ENCODE data around the gene RAB6B.
A peak's percentile ranks its signal among the peaks of the same experiment; 100 is the strongest.

Gene RAB6B

GRCh38 chr3:133855772-133856171, 39.9 kb downstream of the RAB6B start:
- DNase-seq = peak; percentile 30

GRCh38 chr3:133855002-133855370, 40.7 kb downstream of the RAB6B start:
- DNase-seq = no peak

- DNase-seq = no peak
Observed at GRCh38 chr3:133854264-133855001, 41.2 kb downstream of the RAB6B start.

GRCh38 chr3:133853925-133854227, 41.8 kb downstream of the RAB6B start:
- DNase-seq = no peak

GRCh38 chr3:133853063-133853924, 42.4 kb downstream of the RAB6B start:
- DNase-seq = no peak

GRCh38 chr3:133851931-133852330, 43.8 kb downstream of the RAB6B start:
- no peak for DNase-seq

- DNase-seq = no peak
Observed at GRCh38 chr3:133851266-133851906, 44.3 kb downstream of the RAB6B start.

- DNase-seq = no peak
Observed at GRCh38 chr3:133850034-133850433, 45.6 kb downstream of the RAB6B start.

- DNase-seq = no peak
Observed at GRCh38 chr3:133849346-133849745, 46.3 kb downstream of the RAB6B start.

GRCh38 chr3:133845127-133845526, 50.6 kb downstream of the RAB6B start:
- no peak for DNase-seq

GRCh38 chr3:133843634-133844033, 52.0 kb downstream of the RAB6B start:
- DNase-seq = peak; percentile 6

GRCh38 chr3:133842158-133842557, 53.5 kb downstream of the RAB6B start:
- no peak for DNase-seq

GRCh38 chr3:133841196-133841595, 54.5 kb downstream of the RAB6B start:
- DNase-seq = no peak

- DNase-seq = no peak
Observed at GRCh38 chr3:133840767-133841166, 54.9 kb downstream of the RAB6B start.

- no peak for DNase-seq
Observed at GRCh38 chr3:133840055-133840737, 55.5 kb downstream of the RAB6B start.

- no peak for DNase-seq
Observed at GRCh38 chr3:133838916-133839800, 56.5 kb downstream of the RAB6B start.

GRCh38 chr3:133838296-133838789, 57.3 kb downstream of the RAB6B start:
- no peak for DNase-seq

- DNase-seq = no peak
Observed at GRCh38 chr3:133837487-133838295, 58.0 kb downstream of the RAB6B start.

GRCh38 chr3:133836497-133837158, 59.1 kb downstream of the RAB6B start:
- no peak for DNase-seq

- no peak for DNase-seq
Observed at GRCh38 chr3:133835961-133836360, 59.7 kb downstream of the RAB6B start.

GRCh38 chr3:133835418-133835743, 60.3 kb downstream of the RAB6B start:
- DNase-seq = no peak
